HEK293T (cell line): ENCODE measurements around the gene CCDC92B.

Experiments
- ARNT ChIP-seq: fragments of 450-650 bp; IDR thresholded peaks from 2 replicates; pipeline ENCODE4 v1.6.1; 2017; ENCODE audit warnings: mild to moderate bottlenecking
- BHLHE40 ChIP-seq: fragments of 450-650 bp; IDR thresholded peaks from 2 replicates; pipeline ENCODE4 v1.6.1; 2016; ENCODE audit warnings: mild to moderate bottlenecking, moderate library complexity, borderline replicate concordance
- CTBP1 ChIP-seq: fragments of 450-650 bp; IDR thresholded peaks from 2 replicates; pipeline ENCODE4 v1.6.1; 2016; ENCODE audit warnings: borderline replicate concordance
- ELF4 ChIP-seq: fragments of 450-650 bp; IDR thresholded peaks from 2 replicates; pipeline ENCODE4 v1.6.1; 2017; ENCODE audit warnings: antibody characterized with exemption
- FOXA1 ChIP-seq: fragments of 450-650 bp; IDR thresholded peaks from 2 replicates; pipeline ENCODE4 v1.6.1; 2016; ENCODE audit warnings: mild to moderate bottlenecking
- FOXK2 ChIP-seq: fragments of 450-650 bp; IDR thresholded peaks from 2 replicates; pipeline ENCODE4 v1.6.1; 2016; ENCODE audit warnings: mild to moderate bottlenecking
- FOXM1 ChIP-seq: fragments of 450-650 bp; IDR thresholded peaks from 2 replicates; pipeline ENCODE4 v1.6.1; 2017; ENCODE audit warnings: mild to moderate bottlenecking, borderline replicate concordance
- HDGF ChIP-seq: fragments of 450-650 bp; IDR thresholded peaks from 2 replicates; pipeline ENCODE4 v1.6.1; 2017; ENCODE audit warnings: antibody characterized with exemption, borderline replicate concordance
- L3MBTL2 ChIP-seq: fragments of 450-650 bp; conservative IDR thresholded peaks from 2 replicates; pipeline ENCODE4 v1.6.1; 2016; ENCODE audit warnings: mild to moderate bottlenecking
- LEF1 ChIP-seq: fragments of 450-650 bp; IDR thresholded peaks from 2 replicates; pipeline ENCODE4 v1.6.1; 2017; ENCODE audit warnings: mild to moderate bottlenecking, borderline replicate concordance
- NFRKB ChIP-seq: fragments of 450-650 bp; IDR thresholded peaks from 2 replicates; pipeline ENCODE4 v1.6.1; 2016; ENCODE audit warnings: mild to moderate bottlenecking, moderate library complexity
- SP1 ChIP-seq: fragments of 450-650 bp; IDR thresholded peaks from 2 replicates; pipeline ENCODE4 v1.6.1; 2017
- SUZ12 ChIP-seq: fragments of 450-650 bp; IDR thresholded peaks from 2 replicates; pipeline ENCODE4 v1.6.1; 2016; ENCODE audit warnings: mild to moderate bottlenecking
- ZNF384 ChIP-seq: fragments of 450-650 bp; IDR thresholded peaks from 2 replicates; pipeline ENCODE4 v1.6.1; 2016

DNA sequence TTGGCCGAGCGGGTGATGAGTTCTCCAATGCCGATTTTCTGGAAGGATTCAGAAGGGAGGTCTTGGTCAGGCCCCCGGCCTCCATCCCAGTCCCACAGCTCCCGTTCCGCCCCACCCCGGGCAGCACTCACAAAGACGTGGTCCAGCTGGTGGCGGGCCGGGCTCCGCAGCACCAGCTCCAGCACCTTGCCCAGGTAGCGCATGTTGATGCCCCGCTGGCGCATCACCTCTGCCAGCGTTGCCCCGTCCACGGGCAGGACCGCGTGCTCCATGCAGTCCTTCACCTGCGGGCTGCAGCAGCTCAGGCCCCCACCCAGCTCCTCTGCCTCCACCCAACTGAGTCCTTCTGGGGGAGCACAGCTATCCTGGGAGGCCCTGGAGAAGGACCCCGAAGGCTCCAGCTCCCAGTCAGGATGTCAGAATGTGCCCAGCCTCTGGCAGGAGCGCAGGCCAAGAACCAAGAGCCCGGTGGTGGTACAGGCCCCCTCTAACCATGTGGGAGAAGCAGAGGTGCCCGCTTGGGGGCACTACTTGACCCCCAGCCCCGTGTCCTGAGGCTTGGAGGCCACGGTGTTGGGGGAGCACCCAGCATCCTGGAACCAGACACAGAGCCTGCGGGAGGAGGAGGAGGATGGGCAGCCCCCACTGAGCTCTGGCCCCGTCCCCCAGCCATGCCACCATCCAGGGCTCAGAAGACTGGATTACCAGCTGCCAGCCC is 54.0 kb downstream of the CCDC92B start:
- TF ChIP-seq CTBP1 (no peak), FOXM1 (no peak), LEF1 (no peak), SUZ12 (no peak), BHLHE40 (no peak), SP1 (no peak), L3MBTL2 (no peak), NFRKB (no peak), FOXA1 (no peak), ELF4 (no peak), HDGF (no peak), ZNF384 (no peak), FOXK2 (no peak), ARNT (no peak)
